WTC11 (cell line): Measurements from ENCODE around the gene RPRD1B.

Experiments used
- CREB1 ChIP-seq: sonication (generic); formaldehyde crosslinking; IDR thresholded peaks from 2 replicates; pipeline ENCODE4 v1.8.0; 2023; ENCODE audit warnings: mild to moderate bottlenecking, missing genetic modification reagents
- ETV6 ChIP-seq: sonication (generic); formaldehyde crosslinking; IDR thresholded peaks from 2 replicates; pipeline ENCODE4 v1.8.1; 2022; ENCODE audit warnings: mild to moderate bottlenecking, missing genetic modification reagents
- FOXJ3 ChIP-seq: sonication (generic); formaldehyde crosslinking; IDR thresholded peaks from 2 replicates; pipeline ENCODE4 v1.9.0; 2021; ENCODE audit warnings: missing genetic modification reagents, mild to moderate bottlenecking, borderline replicate concordance
- GABPB1 ChIP-seq: sonication (generic); formaldehyde crosslinking; IDR thresholded peaks from 2 replicates; pipeline ENCODE4 v1.8.1; 2023; ENCODE audit warnings: mild to moderate bottlenecking, missing genetic modification reagents
- JUN ChIP-seq: sonication (generic); formaldehyde crosslinking; IDR thresholded peaks from 2 replicates; pipeline ENCODE4 v1.8.0; 2023; ENCODE audit warnings: mild to moderate bottlenecking, missing genetic modification reagents
- NFYB ChIP-seq: sonication (generic); formaldehyde crosslinking; conservative IDR thresholded peaks from 2 replicates; pipeline ENCODE4 v1.8.0; 2022; ENCODE audit warnings: low read depth, missing genetic modification reagents
- SP1 ChIP-seq: sonication (generic); formaldehyde crosslinking; conservative IDR thresholded peaks from 2 replicates; pipeline ENCODE4 v1.8.1; 2022; ENCODE audit warnings: missing genetic modification reagents
- TF ChIP-seq, protein P1 (sequence below): fragments of 200-600 bp; IDR thresholded peaks from 2 replicates; pipeline ENCODE4 v1.8.0; 2022; ENCODE audit warnings: antibody characterized with exemption
- TF ChIP-seq, protein P2 (sequence below): sonication (generic); formaldehyde crosslinking; IDR thresholded peaks from 2 replicates; pipeline ENCODE4 v1.8.0; 2022; ENCODE audit warnings: mild to moderate bottlenecking, missing genetic modification reagents
- TF ChIP-seq, protein P3 (sequence below): sonication (generic); formaldehyde crosslinking; IDR thresholded peaks from 2 replicates; pipeline ENCODE4 v1.8.1; 2023; ENCODE audit warnings: mild to moderate bottlenecking, missing genetic modification reagents, moderate library complexity
- TF ChIP-seq, protein P4 (sequence below): fragments of 250-450 bp; sonication (Bioruptor Pico); IDR thresholded peaks from 2 replicates; pipeline ENCODE4 v2.1.2; 2022; ENCODE audit warnings: mild to moderate bottlenecking, moderate library complexity
- TF ChIP-seq, protein P5 (sequence below): fragments of 250-450 bp; sonication (Bioruptor Pico); IDR thresholded peaks from 2 replicates; pipeline ENCODE4 v1.9.0; 2021; ENCODE audit warnings: mild to moderate bottlenecking
- TF ChIP-seq, protein P6 (sequence below): sonication (generic); formaldehyde crosslinking; conservative IDR thresholded peaks from 2 replicates; pipeline ENCODE4 v1.8.1; 2022; ENCODE audit warnings: mild to moderate bottlenecking, missing genetic modification reagents
- TF ChIP-seq, protein P7 (sequence below): sonication (generic); formaldehyde crosslinking; IDR thresholded peaks from 2 replicates; pipeline ENCODE4 v1.8.1; 2023; ENCODE audit warnings: mild to moderate bottlenecking, missing genetic modification reagents, moderate library complexity

DNA sequence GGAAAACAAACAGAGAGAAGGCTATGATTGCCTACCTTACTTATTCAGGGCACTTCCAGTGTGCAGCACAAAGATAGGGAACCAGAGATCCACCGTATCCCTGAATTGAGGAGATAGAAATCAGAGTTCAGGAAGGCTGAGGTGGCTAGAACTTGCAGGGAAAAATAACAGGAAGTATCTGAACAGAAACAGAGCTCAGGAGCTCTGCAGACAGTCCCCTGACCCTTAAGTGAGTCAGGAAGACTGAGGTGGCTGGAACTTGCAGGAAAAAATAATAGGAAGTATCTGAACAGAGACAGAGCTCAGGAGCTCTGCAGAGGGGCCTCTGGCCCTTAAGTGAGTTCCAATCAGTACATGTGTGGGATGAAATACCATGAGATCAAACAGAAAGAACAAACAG lies 65.4 kb downstream of the RPRD1B start:
- TF ChIP-seq, protein P1, sequence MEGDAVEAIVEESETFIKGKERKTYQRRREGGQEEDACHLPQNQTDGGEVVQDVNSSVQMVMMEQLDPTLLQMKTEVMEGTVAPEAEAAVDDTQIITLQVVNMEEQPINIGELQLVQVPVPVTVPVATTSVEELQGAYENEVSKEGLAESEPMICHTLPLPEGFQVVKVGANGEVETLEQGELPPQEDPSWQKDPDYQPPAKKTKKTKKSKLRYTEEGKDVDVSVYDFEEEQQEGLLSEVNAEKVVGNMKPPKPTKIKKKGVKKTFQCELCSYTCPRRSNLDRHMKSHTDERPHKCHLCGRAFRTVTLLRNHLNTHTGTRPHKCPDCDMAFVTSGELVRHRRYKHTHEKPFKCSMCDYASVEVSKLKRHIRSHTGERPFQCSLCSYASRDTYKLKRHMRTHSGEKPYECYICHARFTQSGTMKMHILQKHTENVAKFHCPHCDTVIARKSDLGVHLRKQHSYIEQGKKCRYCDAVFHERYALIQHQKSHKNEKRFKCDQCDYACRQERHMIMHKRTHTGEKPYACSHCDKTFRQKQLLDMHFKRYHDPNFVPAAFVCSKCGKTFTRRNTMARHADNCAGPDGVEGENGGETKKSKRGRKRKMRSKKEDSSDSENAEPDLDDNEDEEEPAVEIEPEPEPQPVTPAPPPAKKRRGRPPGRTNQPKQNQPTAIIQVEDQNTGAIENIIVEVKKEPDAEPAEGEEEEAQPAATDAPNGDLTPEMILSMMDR, result no peak
- TF ChIP-seq GABPB1 (CRISPR knock-in tag) (no peak), ETV6 (CRISPR knock-in tag) (no peak), SP1 (CRISPR knock-in tag) (no peak), FOXJ3 (CRISPR knock-in tag) (no peak), JUN (CRISPR knock-in tag) (no peak), CREB1 (no peak), NFYB (CRISPR knock-in tag) (no peak)
- TF ChIP-seq, protein P2, sequence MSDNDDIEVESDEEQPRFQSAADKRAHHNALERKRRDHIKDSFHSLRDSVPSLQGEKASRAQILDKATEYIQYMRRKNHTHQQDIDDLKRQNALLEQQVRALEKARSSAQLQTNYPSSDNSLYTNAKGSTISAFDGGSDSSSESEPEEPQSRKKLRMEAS (CRISPR knock-in tag), result no peak
- TF ChIP-seq, protein P3, sequence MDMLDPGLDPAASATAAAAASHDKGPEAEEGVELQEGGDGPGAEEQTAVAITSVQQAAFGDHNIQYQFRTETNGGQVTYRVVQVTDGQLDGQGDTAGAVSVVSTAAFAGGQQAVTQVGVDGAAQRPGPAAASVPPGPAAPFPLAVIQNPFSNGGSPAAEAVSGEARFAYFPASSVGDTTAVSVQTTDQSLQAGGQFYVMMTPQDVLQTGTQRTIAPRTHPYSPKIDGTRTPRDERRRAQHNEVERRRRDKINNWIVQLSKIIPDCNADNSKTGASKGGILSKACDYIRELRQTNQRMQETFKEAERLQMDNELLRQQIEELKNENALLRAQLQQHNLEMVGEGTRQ, result no peak
- TF ChIP-seq, protein P4, sequence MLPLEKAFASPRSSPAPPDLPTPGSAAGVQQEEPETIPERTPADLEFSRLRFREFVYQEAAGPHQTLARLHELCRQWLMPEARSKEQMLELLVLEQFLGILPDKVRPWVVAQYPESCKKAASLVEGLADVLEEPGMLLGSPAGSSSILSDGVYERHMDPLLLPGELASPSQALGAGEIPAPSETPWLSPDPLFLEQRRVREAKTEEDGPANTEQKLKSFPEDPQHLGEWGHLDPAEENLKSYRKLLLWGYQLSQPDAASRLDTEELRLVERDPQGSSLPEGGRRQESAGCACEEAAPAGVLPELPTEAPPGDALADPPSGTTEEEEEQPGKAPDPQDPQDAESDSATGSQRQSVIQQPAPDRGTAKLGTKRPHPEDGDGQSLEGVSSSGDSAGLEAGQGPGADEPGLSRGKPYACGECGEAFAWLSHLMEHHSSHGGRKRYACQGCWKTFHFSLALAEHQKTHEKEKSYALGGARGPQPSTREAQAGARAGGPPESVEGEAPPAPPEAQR, result no peak
- TF ChIP-seq, protein P5, sequence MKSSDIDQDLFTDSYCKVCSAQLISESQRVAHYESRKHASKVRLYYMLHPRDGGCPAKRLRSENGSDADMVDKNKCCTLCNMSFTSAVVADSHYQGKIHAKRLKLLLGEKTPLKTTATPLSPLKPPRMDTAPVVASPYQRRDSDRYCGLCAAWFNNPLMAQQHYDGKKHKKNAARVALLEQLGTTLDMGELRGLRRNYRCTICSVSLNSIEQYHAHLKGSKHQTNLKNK, result no peak
- TF ChIP-seq, protein P6, sequence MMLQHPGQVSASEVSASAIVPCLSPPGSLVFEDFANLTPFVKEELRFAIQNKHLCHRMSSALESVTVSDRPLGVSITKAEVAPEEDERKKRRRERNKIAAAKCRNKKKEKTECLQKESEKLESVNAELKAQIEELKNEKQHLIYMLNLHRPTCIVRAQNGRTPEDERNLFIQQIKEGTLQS (CRISPR knock-in tag), result no peak
- TF ChIP-seq, protein P7, sequence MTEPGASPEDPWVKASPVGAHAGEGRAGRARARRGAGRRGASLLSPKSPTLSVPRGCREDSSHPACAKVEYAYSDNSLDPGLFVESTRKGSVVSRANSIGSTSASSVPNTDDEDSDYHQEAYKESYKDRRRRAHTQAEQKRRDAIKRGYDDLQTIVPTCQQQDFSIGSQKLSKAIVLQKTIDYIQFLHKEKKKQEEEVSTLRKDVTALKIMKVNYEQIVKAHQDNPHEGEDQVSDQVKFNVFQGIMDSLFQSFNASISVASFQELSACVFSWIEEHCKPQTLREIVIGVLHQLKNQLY (CRISPR knock-in tag), result no peak
